GM12873 (cell line): ENCODE measurements around the gene SLC22A1.

Source experiments
- TF ChIP-seq, protein P1 (sequence below): IDR thresholded peaks from 2 replicates; pipeline ENCODE4 v1.5.1; 2012; ENCODE audit warnings: low read depth, mild to moderate bottlenecking, moderate library complexity, low read length, control low read depth; ENCODE audit not compliant: insufficient read depth; ENCODE audit errors: missing control alignments

Gene SLC22A1

DNA sequence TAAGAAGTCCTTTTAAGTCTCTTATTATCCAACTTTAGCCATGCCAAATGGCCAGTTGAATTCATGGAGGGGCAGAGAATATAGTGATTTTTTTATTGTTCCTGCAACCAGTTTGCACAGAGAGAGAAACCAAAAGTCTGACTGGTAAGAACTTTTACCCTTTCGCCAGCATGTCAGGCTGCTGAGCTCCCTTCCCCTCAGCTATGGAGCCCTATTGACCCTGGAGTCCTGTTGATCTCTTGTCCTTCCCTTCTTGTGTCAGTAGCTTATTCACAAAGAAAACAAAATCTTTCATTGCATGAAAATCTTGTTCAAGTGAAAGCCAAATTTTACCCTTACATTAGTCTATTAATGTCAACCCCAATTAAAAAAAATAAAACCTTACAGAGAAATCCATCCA is 1.5 kb upstream of the SLC22A1 start:
- TF ChIP-seq, protein P1, sequence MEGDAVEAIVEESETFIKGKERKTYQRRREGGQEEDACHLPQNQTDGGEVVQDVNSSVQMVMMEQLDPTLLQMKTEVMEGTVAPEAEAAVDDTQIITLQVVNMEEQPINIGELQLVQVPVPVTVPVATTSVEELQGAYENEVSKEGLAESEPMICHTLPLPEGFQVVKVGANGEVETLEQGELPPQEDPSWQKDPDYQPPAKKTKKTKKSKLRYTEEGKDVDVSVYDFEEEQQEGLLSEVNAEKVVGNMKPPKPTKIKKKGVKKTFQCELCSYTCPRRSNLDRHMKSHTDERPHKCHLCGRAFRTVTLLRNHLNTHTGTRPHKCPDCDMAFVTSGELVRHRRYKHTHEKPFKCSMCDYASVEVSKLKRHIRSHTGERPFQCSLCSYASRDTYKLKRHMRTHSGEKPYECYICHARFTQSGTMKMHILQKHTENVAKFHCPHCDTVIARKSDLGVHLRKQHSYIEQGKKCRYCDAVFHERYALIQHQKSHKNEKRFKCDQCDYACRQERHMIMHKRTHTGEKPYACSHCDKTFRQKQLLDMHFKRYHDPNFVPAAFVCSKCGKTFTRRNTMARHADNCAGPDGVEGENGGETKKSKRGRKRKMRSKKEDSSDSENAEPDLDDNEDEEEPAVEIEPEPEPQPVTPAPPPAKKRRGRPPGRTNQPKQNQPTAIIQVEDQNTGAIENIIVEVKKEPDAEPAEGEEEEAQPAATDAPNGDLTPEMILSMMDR = no peak

DNA sequence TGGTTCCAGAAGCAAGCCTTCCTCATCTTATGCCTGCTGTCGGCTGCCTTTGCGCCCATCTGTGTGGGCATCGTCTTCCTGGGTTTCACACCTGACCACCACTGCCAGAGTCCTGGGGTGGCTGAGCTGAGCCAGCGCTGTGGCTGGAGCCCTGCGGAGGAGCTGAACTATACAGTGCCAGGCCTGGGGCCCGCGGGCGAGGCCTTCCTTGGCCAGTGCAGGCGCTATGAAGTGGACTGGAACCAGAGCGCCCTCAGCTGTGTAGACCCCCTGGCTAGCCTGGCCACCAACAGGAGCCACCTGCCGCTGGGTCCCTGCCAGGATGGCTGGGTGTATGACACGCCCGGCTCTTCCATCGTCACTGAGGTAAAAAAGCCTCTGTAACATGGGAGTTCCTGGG is 366 bp downstream of the SLC22A1 start:
- TF ChIP-seq, protein P1 = no peak

- TF ChIP-seq, protein P1 = no peak
Measured at GRCh38 chr6:160122744-160123143, 1.1 kb downstream of the SLC22A1 start.

DNA sequence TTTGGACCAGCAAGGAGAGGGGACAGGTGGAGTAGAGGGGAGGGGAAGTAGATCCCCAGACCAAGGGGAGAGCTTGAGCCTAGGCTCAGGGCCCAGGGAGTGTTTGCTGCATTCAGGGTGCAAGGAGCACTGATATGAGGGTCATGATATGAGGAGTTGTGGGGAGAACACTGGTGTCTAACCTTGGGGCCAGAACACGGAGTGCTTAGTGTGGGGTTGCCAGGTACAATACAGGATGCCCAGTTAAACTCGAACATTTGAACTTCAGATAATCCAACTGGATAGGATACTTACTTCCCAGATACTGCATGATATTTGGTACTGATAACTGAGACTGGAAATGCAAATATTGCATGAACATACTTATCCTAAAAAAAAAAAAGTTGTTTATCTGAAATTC is 2.4 kb downstream of the SLC22A1 start:
- TF ChIP-seq, protein P1 = no peak

DNA sequence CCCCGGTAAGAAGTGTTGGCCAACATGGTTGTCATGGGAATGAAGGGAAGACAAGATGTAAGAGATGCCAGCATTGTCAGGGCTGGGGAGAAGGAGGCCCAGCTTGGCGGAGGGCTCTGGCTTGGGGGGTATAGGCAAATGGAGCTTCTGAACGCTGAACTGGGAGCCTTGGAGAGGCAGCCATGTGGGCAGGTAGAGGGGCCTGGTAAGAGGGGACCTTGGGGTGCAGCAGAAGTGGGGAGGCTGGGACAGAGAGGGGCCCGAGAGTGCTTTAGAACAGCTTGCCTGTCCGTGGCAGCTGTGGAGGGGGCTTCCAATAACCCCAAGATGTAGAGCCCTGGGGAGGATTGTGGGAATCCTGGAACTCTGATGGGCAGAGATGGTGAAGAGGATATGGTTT is 3.0 kb downstream of the SLC22A1 start:
- TF ChIP-seq, protein P1 = no peak

DNA sequence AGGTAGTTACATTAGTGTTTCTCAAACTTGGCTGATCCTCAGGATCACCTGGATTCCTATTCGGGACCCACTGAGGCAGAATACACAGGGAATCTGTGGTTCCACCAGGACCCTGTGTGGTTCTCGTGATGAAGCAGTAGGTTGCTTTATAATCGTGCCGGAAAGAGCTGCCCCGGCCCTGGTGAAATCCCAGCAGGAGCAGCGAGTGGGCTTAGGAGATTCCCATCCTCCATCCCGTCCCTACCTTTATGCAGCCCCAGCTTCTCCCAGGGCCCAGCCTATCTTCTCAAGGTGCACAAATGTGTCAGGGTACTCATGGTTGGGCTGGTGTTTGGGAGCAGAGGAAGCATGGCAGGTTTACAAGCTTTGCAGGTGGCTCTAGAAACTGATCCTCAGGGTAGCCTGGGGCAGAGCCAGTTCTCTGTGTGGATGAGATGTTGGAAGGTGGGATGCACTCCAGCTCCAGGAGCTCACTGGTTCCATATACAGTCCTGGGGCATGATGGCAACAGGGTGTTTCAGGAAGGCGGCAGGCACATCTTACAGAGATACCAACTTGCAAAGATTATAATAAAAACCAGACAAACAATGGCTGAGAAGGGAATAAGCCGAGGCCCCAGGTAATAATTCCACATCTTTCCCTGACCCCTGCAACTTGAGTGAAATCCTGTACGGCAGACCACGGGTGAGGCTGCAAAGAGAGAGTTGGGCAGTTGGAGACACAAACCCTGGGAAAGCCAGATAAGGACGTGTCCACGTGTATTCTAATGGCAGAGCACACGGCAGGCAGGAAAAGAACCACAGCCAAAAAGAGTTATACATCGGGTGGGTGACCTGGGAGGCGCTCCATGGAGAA is 5.9 kb downstream of the SLC22A1 start:
- TF ChIP-seq, protein P1 = no peak

DNA sequence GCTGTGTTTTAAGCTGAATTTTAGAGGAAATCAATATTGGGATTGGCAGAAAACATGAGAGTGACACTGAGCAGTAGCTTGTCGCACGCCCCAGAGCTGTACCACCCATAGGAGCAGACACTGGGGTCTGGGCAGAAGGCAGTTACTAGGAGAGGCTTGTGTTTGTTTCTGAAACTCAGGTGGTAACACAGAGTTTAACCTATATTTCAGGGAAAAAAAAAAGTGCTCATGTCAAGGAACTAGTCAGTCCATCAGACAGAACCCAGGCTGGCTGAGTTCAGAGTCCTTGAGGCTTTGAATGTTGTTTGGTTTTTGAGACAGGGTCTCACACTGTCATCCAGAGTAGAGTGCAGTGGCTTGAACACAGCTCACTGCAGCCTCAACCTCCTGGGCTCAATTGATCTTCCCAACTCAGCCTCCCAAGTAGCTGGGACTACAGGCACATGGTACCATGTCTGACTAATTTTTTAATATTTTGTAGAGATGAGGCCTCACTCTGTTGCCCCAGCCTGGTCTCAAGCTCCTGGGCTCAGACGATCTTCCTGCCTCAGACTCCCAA is 6.6 kb downstream of the SLC22A1 start:
- TF ChIP-seq, protein P1 = no peak
